ENCODE results near the gene PARD3. TPM values are rescaled to one million over a fixed set of nuclear protein-coding genes. Genes with fewer than 3 reads are reported as not detected.

Gene PARD3
- total RNA-seq, 1 donor from 2014 or later, result 35.4 TPM

DNA sequence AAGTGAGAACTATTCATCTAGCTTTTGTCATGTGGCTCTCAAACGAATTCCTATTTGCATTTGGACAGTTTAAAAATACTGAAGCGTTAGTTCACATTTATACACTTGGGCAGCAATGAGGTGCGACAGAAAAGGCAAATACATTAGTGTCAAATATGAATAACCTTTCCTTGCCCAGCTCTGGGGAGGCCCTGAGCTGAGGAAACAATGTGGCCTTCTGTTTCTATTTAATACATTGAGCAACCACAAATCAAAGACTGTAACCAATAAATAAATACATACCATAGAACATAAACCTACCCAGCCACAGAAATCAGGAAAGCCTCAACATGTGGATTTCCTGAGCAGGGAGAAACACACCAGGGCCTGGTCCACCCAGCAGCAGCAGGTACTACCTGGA is 585.2 kb downstream of the PARD3 start:
- Histone ChIP-seq H3K4me3 (ENCODE audit: insufficient read depth, low read depth, low read length) (no peak overlapping the region), H4K20me1 (ENCODE audit: insufficient read depth, low read length) (peaks cover 4% of the 10 kb centered on the region), H3K36me3 (ENCODE audit: insufficient read depth, low read length) (no peaks in the 10 kb centered on the region), H3K4me1 (ENCODE audit: insufficient read depth, low read length) (no peaks in the 10 kb centered on the region), H3K27me3 (ENCODE audit: insufficient read depth, low read length) (no peaks in the 10 kb centered on the region), H2AFZ (ENCODE audit: low read depth, low read length) (no peak overlapping the region), H3K9me3 (ENCODE audit: insufficient read depth, low read depth, low read length) (peaks cover 4% of the 10 kb centered on the region), H3K9ac (ENCODE audit: low read length) (no peak overlapping the region), H3K27ac (ENCODE audit: low read depth, low read length) (no peak overlapping the region), H3K79me2 (ENCODE audit: insufficient read depth, low read length) (no peaks in the 10 kb centered on the region), H3K4me2 (ENCODE audit: low read length) (no peak overlapping the region)
- TF ChIP-seq, protein P1, sequence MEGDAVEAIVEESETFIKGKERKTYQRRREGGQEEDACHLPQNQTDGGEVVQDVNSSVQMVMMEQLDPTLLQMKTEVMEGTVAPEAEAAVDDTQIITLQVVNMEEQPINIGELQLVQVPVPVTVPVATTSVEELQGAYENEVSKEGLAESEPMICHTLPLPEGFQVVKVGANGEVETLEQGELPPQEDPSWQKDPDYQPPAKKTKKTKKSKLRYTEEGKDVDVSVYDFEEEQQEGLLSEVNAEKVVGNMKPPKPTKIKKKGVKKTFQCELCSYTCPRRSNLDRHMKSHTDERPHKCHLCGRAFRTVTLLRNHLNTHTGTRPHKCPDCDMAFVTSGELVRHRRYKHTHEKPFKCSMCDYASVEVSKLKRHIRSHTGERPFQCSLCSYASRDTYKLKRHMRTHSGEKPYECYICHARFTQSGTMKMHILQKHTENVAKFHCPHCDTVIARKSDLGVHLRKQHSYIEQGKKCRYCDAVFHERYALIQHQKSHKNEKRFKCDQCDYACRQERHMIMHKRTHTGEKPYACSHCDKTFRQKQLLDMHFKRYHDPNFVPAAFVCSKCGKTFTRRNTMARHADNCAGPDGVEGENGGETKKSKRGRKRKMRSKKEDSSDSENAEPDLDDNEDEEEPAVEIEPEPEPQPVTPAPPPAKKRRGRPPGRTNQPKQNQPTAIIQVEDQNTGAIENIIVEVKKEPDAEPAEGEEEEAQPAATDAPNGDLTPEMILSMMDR (IDR thresholded peaks at IDR 0.05; ENCODE audit: insufficient read depth, low read depth, low read length), result no peak
- TF ChIP-seq EZH2 (IDR thresholded peaks at IDR 0.05; ENCODE audit: insufficient read depth, low read length), result no peak
- H3K27ac Mint-ChIP-seq (ENCODE audit: unreplicated experiment), result no peak overlapping the region
- H3K9me3 Mint-ChIP-seq (ENCODE audit: unreplicated experiment), result peaks cover 6% of the 10 kb centered on the region
- no peaks in the 10 kb centered on the region for H3K27me3 Mint-ChIP-seq (ENCODE audit: low read depth, unreplicated experiment)
- no peaks in the 10 kb centered on the region for H3K4me1 Mint-ChIP-seq (ENCODE audit: low read depth, unreplicated experiment)
- H3K4me3 Mint-ChIP-seq (ENCODE audit: unreplicated experiment), result no peak overlapping the region
- FAIRE-seq, result no peak
- H3K36me3 Mint-ChIP-seq (ENCODE audit: low read depth, unreplicated experiment), result peaks cover 4% of the 10 kb centered on the region
- no peak for DNase-seq (ENCODE audit: low read depth)

DNA sequence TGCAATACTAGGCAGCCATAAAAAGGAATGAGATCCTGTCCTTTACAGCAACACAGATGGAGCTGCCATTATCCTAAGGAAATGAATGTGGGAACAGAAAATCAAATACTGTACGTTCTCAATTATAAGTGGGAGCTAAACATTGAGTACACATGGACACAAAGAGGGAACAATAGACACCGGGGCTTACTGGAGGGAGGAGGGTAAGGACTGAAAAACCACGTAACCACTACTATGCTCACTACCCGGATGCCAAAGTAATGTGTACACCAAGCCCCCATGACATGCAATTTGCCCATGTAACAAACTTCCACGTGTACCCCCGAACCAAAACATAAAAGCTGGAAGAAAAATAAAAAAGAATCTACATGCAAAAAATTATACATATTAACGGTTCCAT is 587.0 kb downstream of the PARD3 start:
- FAIRE-seq, result no peak
- Histone ChIP-seq H3K27ac (ENCODE audit: low read depth, low read length) (no peak overlapping the region), H3K79me2 (ENCODE audit: insufficient read depth, low read length) (no peaks in the 10 kb centered on the region), H3K27me3 (ENCODE audit: insufficient read depth, low read length) (no peaks in the 10 kb centered on the region), H3K4me3 (ENCODE audit: insufficient read depth, low read depth, low read length) (no peak overlapping the region), H3K9me3 (ENCODE audit: insufficient read depth, low read depth, low read length) (peaks cover 4% of the 10 kb centered on the region), H3K9ac (ENCODE audit: low read length) (no peak overlapping the region), H2AFZ (ENCODE audit: low read depth, low read length) (no peak overlapping the region), H4K20me1 (ENCODE audit: insufficient read depth, low read length) (peaks cover 4% of the 10 kb centered on the region), H3K4me2 (ENCODE audit: low read length) (no peak overlapping the region), H3K36me3 (ENCODE audit: insufficient read depth, low read length) (no peaks in the 10 kb centered on the region), H3K4me1 (ENCODE audit: insufficient read depth, low read length) (no peaks in the 10 kb centered on the region)
- peaks cover 6% of the 10 kb centered on the region for H3K9me3 Mint-ChIP-seq (ENCODE audit: unreplicated experiment)
- no peaks in the 10 kb centered on the region for H3K27me3 Mint-ChIP-seq (ENCODE audit: low read depth, unreplicated experiment)
- TF ChIP-seq, protein P1 (IDR thresholded peaks at IDR 0.05; ENCODE audit: insufficient read depth, low read depth, low read length), result no peak
- no peak for TF ChIP-seq EZH2 (IDR thresholded peaks at IDR 0.05; ENCODE audit: insufficient read depth, low read length)
- H3K27ac Mint-ChIP-seq (ENCODE audit: unreplicated experiment), result peak overlapping the region; percentile 3
- H3K36me3 Mint-ChIP-seq (ENCODE audit: low read depth, unreplicated experiment), result peaks cover 4% of the 10 kb centered on the region
- H3K4me1 Mint-ChIP-seq (ENCODE audit: low read depth, unreplicated experiment), result no peaks in the 10 kb centered on the region
- no peak for DNase-seq (ENCODE audit: low read depth)
- H3K4me3 Mint-ChIP-seq (ENCODE audit: unreplicated experiment), result no peak overlapping the region

DNA sequence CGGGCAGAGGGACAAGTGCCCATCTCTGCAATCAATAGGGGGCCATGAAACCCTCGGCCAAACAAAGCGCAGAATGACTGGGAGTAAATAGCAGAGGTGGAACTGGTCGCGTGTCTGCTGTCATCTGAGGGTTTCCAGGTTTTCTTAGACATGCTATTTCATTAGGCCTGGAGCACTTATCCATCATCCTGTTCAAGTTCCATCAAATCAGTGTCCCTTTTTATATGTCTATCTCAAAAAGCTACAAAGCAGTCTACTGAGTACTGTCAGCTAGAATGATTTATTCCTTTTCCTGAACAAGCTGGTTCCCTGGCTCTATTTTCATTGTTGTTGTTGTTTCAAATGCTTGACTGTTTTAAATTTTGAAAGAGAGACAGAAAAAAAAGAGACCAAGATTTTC is 590.5 kb downstream of the PARD3 start:
- no peak overlapping the region for H2AFZ ChIP-seq (ENCODE audit: low read depth, low read length)
- no peak overlapping the region for H3K4me3 ChIP-seq (ENCODE audit: insufficient read depth, low read depth, low read length)
- DNase-seq (ENCODE audit: low read depth) (no peak), FAIRE-seq (no peak)
- H4K20me1 ChIP-seq (ENCODE audit: insufficient read depth, low read length), result peaks cover 4% of the 10 kb centered on the region
- no peak overlapping the region for H3K27ac ChIP-seq (ENCODE audit: low read depth, low read length)
- H3K79me2 ChIP-seq (ENCODE audit: insufficient read depth, low read length), result no peaks in the 10 kb centered on the region
- Mint-ChIP-seq H3K4me3 (ENCODE audit: unreplicated experiment) (no peak overlapping the region), H3K27ac (ENCODE audit: unreplicated experiment) (no peak overlapping the region), H3K4me1 (ENCODE audit: low read depth, unreplicated experiment) (no peaks in the 10 kb centered on the region), H3K27me3 (ENCODE audit: low read depth, unreplicated experiment) (no peaks in the 10 kb centered on the region), H3K36me3 (ENCODE audit: low read depth, unreplicated experiment) (peaks cover 4% of the 10 kb centered on the region), H3K9me3 (ENCODE audit: unreplicated experiment) (peaks cover 6% of the 10 kb centered on the region)
- TF ChIP-seq, protein P1 (IDR thresholded peaks at IDR 0.05; ENCODE audit: insufficient read depth, low read depth, low read length), result no peak
- no peak for TF ChIP-seq EZH2 (IDR thresholded peaks at IDR 0.05; ENCODE audit: insufficient read depth, low read length)
- no peak overlapping the region for H3K4me2 ChIP-seq (ENCODE audit: low read length)
- no peaks in the 10 kb centered on the region for H3K27me3 ChIP-seq (ENCODE audit: insufficient read depth, low read length)
- peaks cover 4% of the 10 kb centered on the region for H3K9me3 ChIP-seq (ENCODE audit: insufficient read depth, low read depth, low read length)
- no peak overlapping the region for H3K9ac ChIP-seq (ENCODE audit: low read length)
- no peaks in the 10 kb centered on the region for H3K4me1 ChIP-seq (ENCODE audit: insufficient read depth, low read length)
- H3K36me3 ChIP-seq (ENCODE audit: insufficient read depth, low read length), result no peaks in the 10 kb centered on the region

All from astrocyte (in vitro differentiated cells and primary cell).